ENCODE data around the gene TIMELESS. TPM values are rescaled to one million over a fixed set of nuclear protein-coding genes. Genes with fewer than 3 reads are reported as not detected.
"Not testable (repeated sequence)": the region's sequence is repeated elsewhere in the genome, so short reads cannot be mapped to it uniquely, and the experiment has no call there.

The TIMELESS gene
- polyA plus RNA-seq, 4 donors = 33.6 to 38.4 (median 36.9) TPM

- no peak for DNase-seq (ENCODE audit: low read depth in 4 of 4, low spot score in 3 of 4)
Measured at GRCh38 chr12:56469007-56469930, 20.0 kb upstream of the TIMELESS start.

DNA sequence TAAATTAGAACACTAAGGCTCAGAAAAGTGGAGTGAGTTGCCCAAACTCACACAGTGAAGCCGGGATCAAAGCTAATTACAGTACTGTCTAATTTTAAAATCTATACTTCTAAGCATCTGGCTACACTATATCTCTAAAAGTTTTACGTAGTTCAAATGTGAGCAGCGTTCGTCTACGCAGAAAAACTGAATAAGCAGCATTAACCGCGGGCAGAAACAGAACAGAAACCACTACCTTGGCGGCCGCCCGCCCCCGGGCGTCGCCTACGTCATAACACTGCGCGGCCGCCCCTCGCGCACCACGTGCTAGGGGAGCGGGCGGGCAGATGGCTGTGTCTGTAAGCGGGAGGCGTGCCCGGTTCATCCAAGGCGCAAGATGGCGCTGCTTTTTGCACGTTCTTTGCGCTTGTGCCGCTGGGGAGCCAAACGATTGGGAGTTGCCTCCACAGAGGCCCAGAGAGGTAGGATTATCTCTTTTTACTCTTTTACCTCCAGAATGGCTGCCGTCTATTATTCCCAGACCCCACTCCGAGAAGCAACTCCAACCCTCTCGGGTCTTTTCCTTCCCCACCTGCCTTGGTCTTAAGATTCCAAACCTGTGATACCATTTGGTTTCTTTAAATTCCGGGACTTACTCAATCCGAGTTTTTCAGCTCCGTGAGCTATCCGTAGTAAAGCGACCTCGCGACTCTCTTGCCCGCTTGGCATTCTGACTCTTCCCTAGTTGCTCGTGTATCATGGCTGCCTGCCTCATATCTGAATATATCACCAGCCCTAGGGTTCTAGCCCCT is 19.2 kb upstream of the TIMELESS start, which contains the start of gene SPRYD4:
Gene SPRYD4, plus strand, starts transcription at position 363 of the 791 bp plus-strand sequence. Its CDS starts 14 bp downstream, at position 377.
- peak; percentile 80 to 86 (median 84) for DNase-seq (ENCODE audit: low read depth in 4 of 4, low spot score in 3 of 4)

DNA sequence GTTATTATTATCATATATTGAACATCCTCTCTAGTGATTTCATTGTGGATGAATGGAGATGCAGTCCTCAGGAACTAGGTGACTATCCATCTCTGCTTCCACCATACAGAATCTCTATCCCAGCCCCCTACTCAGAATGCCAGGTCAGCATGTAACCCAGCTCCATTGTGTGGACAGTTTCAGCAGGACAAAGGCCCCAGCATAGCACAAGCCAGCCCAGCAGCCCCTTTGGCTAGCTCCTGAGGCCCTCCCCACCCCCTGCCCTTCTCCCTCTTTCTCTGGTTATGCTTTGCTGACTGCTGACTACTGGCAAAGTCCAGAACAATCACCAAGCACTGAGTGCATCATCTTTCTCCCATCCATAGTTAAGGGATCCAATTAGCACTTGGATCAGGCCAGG is 13.3 kb upstream of the TIMELESS start:
- DNase-seq (ENCODE audit: low read depth in 4 of 4, low spot score in 3 of 4) = no peak

- no peak for DNase-seq (ENCODE audit: low read depth in 4 of 4, low spot score in 3 of 4)
Measured at GRCh38 chr12:56461235-56462159, 12.3 kb upstream of the TIMELESS start.

GRCh38 chr12:56457817-56458216 is 8.6 kb upstream of the TIMELESS start:
- no peak for DNase-seq (ENCODE audit: low read depth in 4 of 4, low spot score in 3 of 4)

DNA sequence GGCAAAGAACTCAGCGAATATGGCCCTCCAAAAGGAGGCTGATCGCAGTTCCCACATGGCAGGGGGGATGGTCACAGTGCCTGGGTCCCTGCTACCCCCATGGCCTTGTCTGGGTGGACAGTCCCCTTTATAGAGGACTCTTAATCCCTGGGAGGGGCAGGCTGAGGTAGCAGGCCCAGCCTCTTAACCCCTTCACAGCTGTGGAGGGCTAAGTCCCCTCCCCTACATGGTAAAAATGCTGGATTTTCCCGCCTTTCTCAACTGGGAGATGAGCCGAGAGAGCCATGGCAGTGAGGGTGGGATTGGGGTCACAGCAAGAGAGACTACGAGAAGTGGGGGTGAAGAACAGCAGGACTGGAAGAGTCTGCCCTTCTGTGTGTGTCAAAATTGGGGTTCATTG is 5.3 kb upstream of the TIMELESS start, which contains the start of gene MIP:
Gene MIP, minus strand, starts transcription at position 101 of the 400 bp plus-strand sequence. Its CDS starts 44 bp downstream, at position 57.
- no peak for DNase-seq (ENCODE audit: low read depth in 4 of 4, low spot score in 3 of 4)

DNA sequence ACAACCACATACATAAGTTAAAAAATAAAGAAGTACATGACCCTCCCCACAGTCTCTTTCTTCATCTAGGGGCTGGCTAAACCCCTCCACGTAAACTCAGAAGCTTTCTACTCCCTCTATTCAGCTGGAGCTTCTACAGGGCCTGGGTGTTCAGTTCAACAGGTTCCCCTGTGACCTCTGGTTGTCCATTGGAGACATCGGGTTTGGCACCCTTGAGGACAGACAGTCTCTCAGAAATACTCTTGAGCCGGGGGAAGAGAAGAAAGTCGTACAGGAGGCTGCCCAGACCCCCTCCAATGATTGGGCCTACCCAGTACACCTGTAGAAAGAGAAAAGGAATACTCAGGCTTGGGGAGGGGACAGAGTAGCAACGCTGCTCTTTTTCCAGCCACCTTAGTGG is 1.9 kb upstream of the TIMELESS start:
- no peak for DNase-seq (ENCODE audit: low read depth in 4 of 4, low spot score in 3 of 4)

- no peak for DNase-seq (ENCODE audit: low read depth in 4 of 4, low spot score in 3 of 4)
Measured at GRCh38 chr12:56450241-56450640, 1.0 kb upstream of the TIMELESS start.

- DNase-seq (ENCODE audit: low read depth in 4 of 4, low spot score in 3 of 4) = no peak
Measured at GRCh38 chr12:56449622-56449984, 377 bp upstream of the TIMELESS start.

GRCh38 chr12:56443208-56443607 is 6.0 kb downstream of the TIMELESS start:
- not testable (repeated sequence) for DNase-seq (ENCODE audit: low read depth in 4 of 4, low spot score in 3 of 4)

DNA sequence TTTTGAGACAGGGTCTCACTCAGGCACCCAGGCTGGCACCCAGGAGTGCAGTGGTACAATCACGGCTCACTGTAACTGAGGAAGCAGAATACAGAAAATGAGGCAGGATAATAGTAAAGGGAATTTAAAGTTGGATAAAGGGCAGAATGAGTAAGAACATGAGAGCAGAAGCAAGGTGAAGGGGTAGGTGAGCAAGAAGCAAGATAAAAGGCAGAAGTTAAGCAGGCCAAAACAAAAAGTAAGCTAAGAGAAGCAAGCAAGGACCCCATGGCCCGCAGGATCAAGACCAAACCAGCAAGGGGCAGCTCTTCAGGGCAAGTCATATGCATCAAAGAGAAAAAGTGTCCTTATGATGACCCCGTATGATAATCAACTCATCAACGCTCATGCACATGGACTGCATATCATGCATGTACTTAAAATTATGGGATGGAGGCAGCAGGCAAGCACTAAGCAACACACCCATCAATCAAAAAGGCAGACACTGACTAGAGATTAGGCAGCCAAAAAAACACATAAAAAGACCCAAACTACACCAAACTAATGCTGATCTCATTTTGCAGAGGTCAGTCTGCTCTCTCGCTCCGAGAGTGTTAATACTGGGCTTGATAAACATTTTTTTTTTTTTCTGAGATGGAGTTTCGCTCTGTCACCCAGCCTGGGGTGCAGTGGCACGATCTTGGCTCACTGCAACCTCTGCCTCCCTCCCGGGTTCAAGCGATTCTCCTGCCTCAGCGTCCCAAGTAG is 11.6 kb downstream of the TIMELESS start:
- DNase-seq (ENCODE audit: low read depth in 4 of 4, low spot score in 3 of 4) = no peak

- no peak for DNase-seq (ENCODE audit: low read depth in 4 of 4, low spot score in 3 of 4)
Measured at GRCh38 chr12:56434828-56435227, 14.4 kb downstream of the TIMELESS start.

- DNase-seq (ENCODE audit: low read depth in 4 of 4, low spot score in 3 of 4) = no peak
Measured at GRCh38 chr12:56431850-56432249, 17.4 kb downstream of the TIMELESS start.

- no peak for DNase-seq (ENCODE audit: low read depth in 4 of 4, low spot score in 3 of 4)
Measured at GRCh38 chr12:56431288-56431687, 17.9 kb downstream of the TIMELESS start.

DNA sequence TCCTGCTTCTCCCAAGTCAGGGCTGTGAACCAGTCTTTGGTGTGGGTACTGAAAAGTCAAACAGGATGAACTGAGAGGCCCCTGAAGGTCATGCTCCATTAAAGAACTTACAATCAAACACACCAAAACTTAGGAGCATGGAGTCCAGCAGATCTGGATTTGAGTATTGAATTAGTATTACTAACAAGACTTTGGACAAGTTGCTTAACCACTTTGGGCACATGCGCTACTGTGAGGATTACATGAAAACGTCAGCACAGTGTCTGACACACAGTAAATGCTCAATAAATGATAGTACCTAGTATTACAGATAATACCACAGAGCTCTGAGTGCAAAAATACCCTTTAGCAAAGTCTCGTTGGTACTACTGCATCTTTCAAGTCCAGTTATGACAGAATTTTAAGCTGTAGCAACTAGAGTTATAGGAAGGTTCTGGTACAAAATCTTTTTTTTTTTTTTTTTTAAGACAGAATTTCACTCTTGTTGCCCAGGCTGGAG is 23.2 kb downstream of the TIMELESS start:
- no peak for DNase-seq (ENCODE audit: low read depth in 4 of 4, low spot score in 3 of 4)

GRCh38 chr12:56425193-56425592 is 24.0 kb downstream of the TIMELESS start:
- no peak for DNase-seq (ENCODE audit: low read depth in 4 of 4, low spot score in 3 of 4)

DNA sequence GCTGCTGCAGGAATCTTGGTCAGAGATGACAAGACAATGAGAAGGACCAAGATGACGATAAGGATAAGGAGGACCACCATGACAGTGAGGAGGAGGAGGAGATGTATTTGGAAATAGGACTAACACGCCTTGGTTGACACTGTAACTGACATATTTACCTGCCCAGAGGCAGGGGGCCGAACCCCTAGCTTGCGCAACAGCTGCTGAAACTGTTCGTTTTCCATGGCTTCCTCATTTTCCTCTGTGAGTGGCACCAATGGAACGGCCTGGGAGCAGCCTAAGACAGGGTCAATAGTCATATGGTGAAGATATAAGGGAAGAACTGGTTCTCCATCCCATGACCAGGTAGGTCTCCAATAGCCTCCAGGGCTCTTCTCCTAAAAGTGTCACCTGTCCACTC is 28.8 kb downstream of the TIMELESS start:
- no peak for DNase-seq (ENCODE audit: low read depth in 4 of 4, low spot score in 3 of 4)

GRCh38 chr12:56417739-56418138 is 31.5 kb downstream of the TIMELESS start:
- DNase-seq (ENCODE audit: low read depth in 4 of 4, low spot score in 3 of 4) = no peak

GRCh38 chr12:56414401-56414800 is 34.8 kb downstream of the TIMELESS start:
- no peak for DNase-seq (ENCODE audit: low read depth in 4 of 4, low spot score in 3 of 4)
